Measurements from ENCODE around the gene FES. TPM values are rescaled to one million over a fixed set of nuclear protein-coding genes. Genes with fewer than 3 reads are reported as not detected.

Gene FES
- total and polyA plus RNA-seq, 2 of the 13 experiments (the other 11 are each of a cell fraction or from before 2014, with no cell fraction given), result 4.0 to 9.5 TPM

GRCh38 chr15:90907051-90907660, 22.9 kb downstream of the FES start:
- Histone ChIP-seq H3K36me3 (replicated peaks in 1 of 2; ENCODE audit: control insufficient read depth in 1 of 2, insufficient read depth in 2 of 2, low read length in 2 of 2) (peaks cover 13 to 57% of the 10 kb centered on the region in 2 experiments), H3K9me3 (ENCODE audit: low read length) (no peaks in the 10 kb centered on the region), H4K20me1 (ENCODE audit: insufficient read depth, low read length) (no peaks in the 10 kb centered on the region), H3K9ac (ENCODE audit: insufficient read depth, low read depth, low read length) (no peak overlapping the region), H3K27ac (ENCODE audit: extremely low read length, insufficient read depth, low read length) (no peak overlapping the region), H3K4me1 (ENCODE audit: insufficient read depth, low read length) (peaks cover 9% of the 10 kb centered on the region; the same call in 1 of the 2 replicates), H3K79me2 (ENCODE audit: insufficient read depth, low read length) (no peaks in the 10 kb centered on the region), H2AFZ (ENCODE audit: low read length) (no peak overlapping the region), H3K4me2 (ENCODE audit: low read depth, low read length) (no peak overlapping the region), H3K4me3 (replicated peaks in 1 of 3; ENCODE audit: insufficient read depth in 1 of 3, low read depth in 2 of 3, low read length in 3 of 3) (no peak overlapping the region), H3K27me3 (ENCODE audit: control insufficient read depth in 1 of 2, insufficient read depth in 2 of 2, low read length in 2 of 2) (no peaks in the 10 kb centered on the region)
- POLR2A ChIA-PET, result no interaction called here
- no peak for ATAC-seq
- intact Hi-C loops (cut with micrococcal nuclease; ENCODE audit: unreplicated experiment), result no loop called here
- in situ Hi-C loops (cut with HindIII; ENCODE audit: extremely low pct_ligation_motif_present, low pct_unique_long_range_greater_than_20kb), result no loop called here
- no peak for DNase-seq (ENCODE audit: low spot score)
- CTCF ChIA-PET (ENCODE audit: low intra/inter-chr PET ratio, low total read pairs), result no interaction called here
- FAIRE-seq, result no peak
- no TSS peak for BruUV-seq (replicated peaks)
- TF ChIP-seq ZNF7 (CRISPR knock-in tag; IDR thresholded peaks at IDR 0.05), result no peak
- TF ChIP-seq ZSCAN12 (CRISPR knock-in tag; IDR thresholded peaks at IDR 0.05), result no peak
- TF ChIP-seq AKAP8 (CRISPR knock-in tag; IDR thresholded peaks at IDR 0.05), result no peak
- TF ChIP-seq MTA1 (CRISPR knock-in tag; IDR thresholded peaks at IDR 0.05; ENCODE audit: borderline replicate concordance), result no peak
- no peak for TF ChIP-seq RARG (CRISPR knock-in tag; IDR thresholded peaks at IDR 0.05; ENCODE audit: low read depth)
- WGBS (ENCODE audit: low lambda C conversion rate), result 91% methylated on average over 11 of the region's 15 CpGs

DNA sequence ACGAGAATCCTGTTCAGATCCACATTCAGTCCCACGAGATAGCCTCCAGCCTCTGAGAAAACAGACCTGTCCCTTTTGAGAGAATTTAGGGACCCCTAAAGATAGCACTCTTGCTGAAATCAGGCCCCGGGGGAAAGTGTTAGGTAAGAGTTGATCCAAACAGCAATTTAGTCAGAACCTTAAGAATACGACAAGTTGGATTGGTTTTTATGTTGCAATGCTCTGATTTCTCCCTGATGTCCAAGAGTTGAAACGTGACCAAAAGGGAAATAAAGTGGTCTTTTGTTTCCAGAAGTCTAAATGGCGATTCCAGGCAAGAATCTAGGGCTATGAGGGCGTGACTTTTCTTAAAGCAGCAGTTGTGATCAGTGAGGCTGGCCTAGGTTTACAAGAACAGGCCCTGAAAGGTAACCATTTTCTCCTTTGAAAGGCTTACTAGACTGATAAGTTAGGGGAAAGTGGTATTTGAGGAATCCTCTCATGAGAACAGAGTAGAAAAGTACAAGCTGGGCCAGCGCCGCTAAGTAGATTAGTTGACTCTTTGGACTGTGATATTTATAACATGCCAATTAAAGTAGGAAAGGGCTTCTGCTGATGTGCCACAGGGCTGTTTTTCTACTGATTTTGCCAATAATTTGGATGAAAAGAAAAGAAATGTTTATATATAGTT, 23.7 kb downstream of the FES start:
- no peaks in the 10 kb centered on the region for H3K27me3 ChIP-seq (ENCODE audit: control insufficient read depth in 1 of 2, insufficient read depth in 2 of 2, low read length in 2 of 2)
- no peak overlapping the region for H3K27ac ChIP-seq (ENCODE audit: extremely low read length, insufficient read depth, low read length)
- FAIRE-seq, result no peak
- no peak overlapping the region for H3K9ac ChIP-seq (ENCODE audit: insufficient read depth, low read depth, low read length)
- H3K79me2 ChIP-seq (ENCODE audit: insufficient read depth, low read length), result no peaks in the 10 kb centered on the region
- intact Hi-C loops (cut with micrococcal nuclease; ENCODE audit: unreplicated experiment), result no loop called here
- no peak for ATAC-seq
- H4K20me1 ChIP-seq (ENCODE audit: insufficient read depth, low read length), result no peaks in the 10 kb centered on the region
- no peak overlapping the region for H3K4me3 ChIP-seq (replicated peaks in 1 of 3; ENCODE audit: insufficient read depth in 1 of 3, low read depth in 2 of 3, low read length in 3 of 3)
- WGBS (ENCODE audit: low lambda C conversion rate), result 92% methylated on average over 9 of the region's 9 CpGs
- no peak for DNase-seq (ENCODE audit: low spot score)
- in situ Hi-C loops (cut with HindIII; ENCODE audit: extremely low pct_ligation_motif_present, low pct_unique_long_range_greater_than_20kb), result no loop called here
- peaks cover 16 to 65% of the 10 kb centered on the region in 2 experiments for H3K36me3 ChIP-seq (replicated peaks in 1 of 2; ENCODE audit: control insufficient read depth in 1 of 2, insufficient read depth in 2 of 2, low read length in 2 of 2)
- BruUV-seq (replicated peaks), result no TSS peak
- ChIA-PET CTCF (ENCODE audit: low intra/inter-chr PET ratio, low total read pairs) (no interaction called here), POLR2A (no interaction called here)
- H2AFZ ChIP-seq (ENCODE audit: low read length), result no peak overlapping the region
- peaks cover 9% of the 10 kb centered on the region; the same call in 1 of the 2 replicates for H3K4me1 ChIP-seq (ENCODE audit: insufficient read depth, low read length)
- H3K4me2 ChIP-seq (ENCODE audit: low read depth, low read length), result no peak overlapping the region
- H3K9me3 ChIP-seq (ENCODE audit: low read length), result no peaks in the 10 kb centered on the region
- no peak for TF ChIP-seq GRHL1 (CRISPR knock-in tag; conservative IDR thresholded peaks at IDR 0.05)
- TF ChIP-seq, protein P1, sequence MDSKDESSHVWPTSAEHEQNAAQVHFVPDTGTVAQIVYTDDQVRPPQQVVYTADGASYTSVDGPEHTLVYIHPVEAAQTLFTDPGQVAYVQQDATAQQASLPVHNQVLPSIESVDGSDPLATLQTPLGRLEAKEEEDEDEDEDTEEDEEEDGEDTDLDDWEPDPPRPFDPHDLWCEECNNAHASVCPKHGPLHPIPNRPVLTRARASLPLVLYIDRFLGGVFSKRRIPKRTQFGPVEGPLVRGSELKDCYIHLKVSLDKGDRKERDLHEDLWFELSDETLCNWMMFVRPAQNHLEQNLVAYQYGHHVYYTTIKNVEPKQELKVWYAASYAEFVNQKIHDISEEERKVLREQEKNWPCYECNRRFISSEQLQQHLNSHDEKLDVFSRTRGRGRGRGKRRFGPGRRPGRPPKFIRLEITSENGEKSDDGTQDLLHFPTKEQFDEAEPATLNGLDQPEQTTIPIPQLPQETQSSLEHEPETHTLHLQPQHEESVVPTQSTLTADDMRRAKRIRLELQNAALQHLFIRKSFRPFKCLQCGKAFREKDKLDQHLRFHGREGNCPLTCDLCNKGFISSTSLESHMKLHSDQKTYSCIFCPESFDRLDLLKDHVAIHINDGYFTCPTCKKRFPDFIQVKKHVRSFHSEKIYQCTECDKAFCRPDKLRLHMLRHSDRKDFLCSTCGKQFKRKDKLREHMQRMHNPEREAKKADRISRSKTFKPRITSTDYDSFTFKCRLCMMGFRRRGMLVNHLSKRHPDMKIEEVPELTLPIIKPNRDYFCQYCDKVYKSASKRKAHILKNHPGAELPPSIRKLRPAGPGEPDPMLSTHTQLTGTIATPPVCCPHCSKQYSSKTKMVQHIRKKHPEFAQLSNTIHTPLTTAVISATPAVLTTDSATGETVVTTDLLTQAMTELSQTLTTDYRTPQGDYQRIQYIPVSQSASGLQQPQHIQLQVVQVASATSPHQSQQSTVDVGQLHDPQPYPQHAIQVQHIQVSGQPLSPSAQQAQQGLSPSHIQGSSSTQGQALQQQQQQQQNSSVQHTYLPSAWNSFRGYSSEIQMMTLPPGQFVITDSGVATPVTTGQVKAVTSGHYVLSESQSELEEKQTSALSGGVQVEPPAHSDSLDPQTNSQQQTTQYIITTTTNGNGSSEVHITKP (CRISPR knock-in tag; IDR thresholded peaks at IDR 0.05; ENCODE audit: low read depth), result no peak

All from HepG2 (cell line).